Measurements from ENCODE around the gene TMEM272. TPM values are rescaled to one million over a fixed set of nuclear protein-coding genes. Genes with fewer than 3 reads are reported as not detected.

The TMEM272 gene
- total RNA-seq, 1 donor from 2014 or later, result 0.59 TPM

DNA sequence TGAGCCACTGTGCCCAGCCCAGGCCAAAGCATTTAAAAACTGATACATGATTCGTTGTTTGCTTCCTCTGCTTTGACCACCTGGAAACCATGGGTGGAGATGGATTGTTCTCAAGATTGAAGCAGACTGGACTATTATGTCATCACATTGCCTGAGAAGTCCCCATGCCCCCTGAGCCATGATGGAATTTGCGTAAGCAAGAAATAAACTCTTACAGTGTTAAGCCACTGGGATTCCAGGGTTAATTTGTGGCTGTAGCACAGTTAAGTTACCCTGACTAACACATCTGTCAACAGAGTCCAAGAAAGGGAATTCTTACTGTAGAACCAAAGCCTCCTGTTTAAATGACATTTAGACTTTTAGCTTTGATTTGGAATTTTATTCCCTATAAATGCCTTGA is 21.6 kb downstream of the TMEM272 start:
- no peak for DNase-seq
- TF ChIP-seq, protein P1, sequence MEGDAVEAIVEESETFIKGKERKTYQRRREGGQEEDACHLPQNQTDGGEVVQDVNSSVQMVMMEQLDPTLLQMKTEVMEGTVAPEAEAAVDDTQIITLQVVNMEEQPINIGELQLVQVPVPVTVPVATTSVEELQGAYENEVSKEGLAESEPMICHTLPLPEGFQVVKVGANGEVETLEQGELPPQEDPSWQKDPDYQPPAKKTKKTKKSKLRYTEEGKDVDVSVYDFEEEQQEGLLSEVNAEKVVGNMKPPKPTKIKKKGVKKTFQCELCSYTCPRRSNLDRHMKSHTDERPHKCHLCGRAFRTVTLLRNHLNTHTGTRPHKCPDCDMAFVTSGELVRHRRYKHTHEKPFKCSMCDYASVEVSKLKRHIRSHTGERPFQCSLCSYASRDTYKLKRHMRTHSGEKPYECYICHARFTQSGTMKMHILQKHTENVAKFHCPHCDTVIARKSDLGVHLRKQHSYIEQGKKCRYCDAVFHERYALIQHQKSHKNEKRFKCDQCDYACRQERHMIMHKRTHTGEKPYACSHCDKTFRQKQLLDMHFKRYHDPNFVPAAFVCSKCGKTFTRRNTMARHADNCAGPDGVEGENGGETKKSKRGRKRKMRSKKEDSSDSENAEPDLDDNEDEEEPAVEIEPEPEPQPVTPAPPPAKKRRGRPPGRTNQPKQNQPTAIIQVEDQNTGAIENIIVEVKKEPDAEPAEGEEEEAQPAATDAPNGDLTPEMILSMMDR (IDR thresholded peaks at IDR 0.05; ENCODE audit: partially characterized antibody, unreplicated experiment), result no peak
- H3K9me3 Mint-ChIP-seq (ENCODE audit: unreplicated experiment), result no peaks in the 10 kb centered on the region
- no peak overlapping the region for H3K4me3 Mint-ChIP-seq (ENCODE audit: unreplicated experiment)
- H3K27ac Mint-ChIP-seq (ENCODE audit: unreplicated experiment), result no peak overlapping the region
- no peaks in the 10 kb centered on the region for H3K36me3 Mint-ChIP-seq (ENCODE audit: unreplicated experiment)
- H3K27me3 Mint-ChIP-seq (ENCODE audit: unreplicated experiment), result peaks cover 8% of the 10 kb centered on the region
- H3K4me1 Mint-ChIP-seq (ENCODE audit: low read depth, unreplicated experiment), result peaks cover 16% of the 10 kb centered on the region

DNA sequence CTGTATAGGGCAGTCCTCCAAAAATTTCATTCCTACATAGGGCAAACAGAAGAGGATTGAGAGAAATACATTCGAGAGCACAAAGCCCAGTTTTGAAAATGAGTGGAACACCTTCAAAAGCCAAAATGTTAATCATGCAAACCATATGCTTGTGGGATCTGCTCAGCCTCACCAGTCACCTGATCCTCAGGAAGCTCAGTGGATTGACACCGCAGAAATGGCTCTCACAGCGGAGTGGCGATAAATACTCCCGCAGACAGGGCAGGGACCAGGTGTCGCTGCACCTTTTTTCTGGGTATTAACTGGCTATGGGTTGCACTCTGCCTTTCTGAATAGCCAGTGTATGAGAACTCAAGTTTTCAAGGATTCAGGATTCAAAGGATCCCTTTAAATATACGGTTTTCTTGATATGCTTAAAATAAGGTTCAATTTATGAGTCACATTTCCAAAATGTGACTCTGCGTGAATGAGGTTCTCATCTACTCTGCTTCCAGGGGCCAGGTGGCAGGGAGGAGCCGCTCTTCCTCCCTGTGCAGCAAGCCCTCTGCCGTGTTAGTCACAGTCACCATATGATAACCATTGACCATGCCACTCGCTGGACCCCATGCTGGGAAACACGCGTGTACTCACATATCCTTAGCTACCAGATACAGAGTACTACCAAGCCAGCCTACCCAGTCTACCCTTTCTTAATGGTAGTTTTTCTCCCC is 22.7 kb downstream of the TMEM272 start:
- Mint-ChIP-seq H3K9me3 (ENCODE audit: unreplicated experiment) (no peaks in the 10 kb centered on the region), H3K4me1 (ENCODE audit: low read depth, unreplicated experiment) (peaks cover 19% of the 10 kb centered on the region), H3K4me3 (ENCODE audit: unreplicated experiment) (no peak overlapping the region), H3K27me3 (ENCODE audit: unreplicated experiment) (peaks cover 9% of the 10 kb centered on the region), H3K36me3 (ENCODE audit: unreplicated experiment) (no peaks in the 10 kb centered on the region), H3K27ac (ENCODE audit: unreplicated experiment) (no peak overlapping the region)
- TF ChIP-seq, protein P1 (IDR thresholded peaks at IDR 0.05; ENCODE audit: partially characterized antibody, unreplicated experiment), result no peak
- DNase-seq, result no peak

DNA sequence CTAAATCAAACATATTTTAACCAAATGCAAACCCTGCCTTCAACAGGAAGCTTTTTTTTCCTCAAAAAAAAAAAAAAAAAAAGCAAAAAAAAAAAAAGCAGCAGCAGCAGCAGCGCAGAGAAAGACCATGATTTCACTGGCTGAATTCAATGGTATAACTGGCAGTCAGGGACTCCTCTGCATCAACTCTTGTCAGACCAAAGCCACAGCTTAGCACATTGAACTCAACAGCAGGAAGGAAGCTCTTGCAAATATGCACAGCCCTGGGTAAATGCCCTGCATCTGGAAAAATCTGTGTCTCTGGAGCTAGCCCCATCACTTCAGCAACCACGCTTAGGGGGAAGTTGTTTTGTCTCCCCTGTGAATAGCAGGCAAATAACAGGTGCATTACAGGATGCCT is 23.4 kb downstream of the TMEM272 start:
- H3K27me3 Mint-ChIP-seq (ENCODE audit: unreplicated experiment), result peaks cover 9% of the 10 kb centered on the region
- H3K9me3 Mint-ChIP-seq (ENCODE audit: unreplicated experiment), result no peaks in the 10 kb centered on the region
- no peak for DNase-seq
- peaks cover 20% of the 10 kb centered on the region for H3K4me1 Mint-ChIP-seq (ENCODE audit: low read depth, unreplicated experiment)
- H3K4me3 Mint-ChIP-seq (ENCODE audit: unreplicated experiment), result no peak overlapping the region
- TF ChIP-seq, protein P1 (IDR thresholded peaks at IDR 0.05; ENCODE audit: partially characterized antibody, unreplicated experiment), result no peak
- H3K27ac Mint-ChIP-seq (ENCODE audit: unreplicated experiment), result no peak overlapping the region
- no peaks in the 10 kb centered on the region for H3K36me3 Mint-ChIP-seq (ENCODE audit: unreplicated experiment)

DNA sequence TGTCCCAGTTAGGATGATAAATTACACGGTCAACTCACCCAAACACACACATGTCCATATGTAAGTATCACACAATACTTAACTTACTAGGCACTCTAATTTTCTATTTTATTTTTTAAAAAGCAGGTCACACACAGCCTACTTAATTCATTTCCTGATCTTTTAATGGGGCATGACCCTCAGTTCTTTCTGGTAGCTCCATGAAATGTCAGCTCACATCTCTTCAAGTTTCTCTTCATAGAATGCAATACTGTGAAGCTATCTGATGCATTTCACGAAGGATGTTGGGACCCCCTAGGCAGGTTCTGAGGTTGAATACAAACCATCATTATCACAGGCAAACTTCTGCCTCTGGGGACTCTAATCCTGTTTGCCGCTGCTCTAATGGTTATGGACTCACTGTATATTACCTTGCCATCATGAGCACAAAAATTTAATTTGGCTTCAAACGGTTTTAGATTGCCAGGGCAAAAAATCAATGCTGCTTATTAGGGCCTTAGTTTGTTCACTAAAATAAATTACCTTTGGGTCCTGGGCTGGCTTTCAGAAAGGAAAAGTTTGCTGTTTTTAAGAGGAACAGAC is 24.9 kb downstream of the TMEM272 start:
- peaks cover 9% of the 10 kb centered on the region for H3K27me3 Mint-ChIP-seq (ENCODE audit: unreplicated experiment)
- H3K4me1 Mint-ChIP-seq (ENCODE audit: low read depth, unreplicated experiment), result peaks cover 29% of the 10 kb centered on the region
- no peaks in the 10 kb centered on the region for H3K36me3 Mint-ChIP-seq (ENCODE audit: unreplicated experiment)
- DNase-seq, result no peak
- TF ChIP-seq, protein P1 (IDR thresholded peaks at IDR 0.05; ENCODE audit: partially characterized antibody, unreplicated experiment), result no peak
- H3K4me3 Mint-ChIP-seq (ENCODE audit: unreplicated experiment), result no peak overlapping the region
- no peaks in the 10 kb centered on the region for H3K9me3 Mint-ChIP-seq (ENCODE audit: unreplicated experiment)
- no peak overlapping the region for H3K27ac Mint-ChIP-seq (ENCODE audit: unreplicated experiment)

DNA sequence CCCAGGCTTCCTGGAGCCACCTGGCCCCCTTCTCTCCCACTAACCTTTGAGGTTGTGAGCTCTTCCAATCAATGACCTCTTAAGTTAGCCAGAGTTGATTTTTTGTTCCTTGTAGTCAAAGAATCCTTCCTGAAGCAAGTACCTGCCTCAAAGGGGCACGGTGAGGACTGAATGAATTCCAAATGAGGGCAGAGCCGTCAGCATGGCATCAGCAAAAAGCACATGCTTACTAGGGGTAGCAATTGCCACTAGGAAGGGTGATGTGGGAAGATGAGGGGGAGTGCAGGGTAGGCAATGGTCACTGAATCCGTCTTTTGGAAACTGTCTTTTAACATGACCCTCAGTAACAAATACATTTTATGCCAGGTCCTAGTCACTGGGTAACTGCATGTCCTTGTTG is 25.4 kb downstream of the TMEM272 start:
- no peaks in the 10 kb centered on the region for H3K36me3 Mint-ChIP-seq (ENCODE audit: unreplicated experiment)
- no peaks in the 10 kb centered on the region for H3K9me3 Mint-ChIP-seq (ENCODE audit: unreplicated experiment)
- H3K4me1 Mint-ChIP-seq (ENCODE audit: low read depth, unreplicated experiment), result peaks cover 33% of the 10 kb centered on the region
- TF ChIP-seq, protein P1 (IDR thresholded peaks at IDR 0.05; ENCODE audit: partially characterized antibody, unreplicated experiment), result no peak
- H3K27me3 Mint-ChIP-seq (ENCODE audit: unreplicated experiment), result peaks cover 9% of the 10 kb centered on the region
- DNase-seq, result no peak
- H3K27ac Mint-ChIP-seq (ENCODE audit: unreplicated experiment), result no peak overlapping the region
- H3K4me3 Mint-ChIP-seq (ENCODE audit: unreplicated experiment), result no peak overlapping the region

Measured in glutamatergic neuron (in vitro differentiated cells).